ENCODE results near the gene PTPN13.
"Not testable (repeated sequence)": the region's sequence is repeated elsewhere in the genome, so short reads cannot be mapped to it uniquely, and the experiment has no call there.

Gene PTPN13

DNA sequence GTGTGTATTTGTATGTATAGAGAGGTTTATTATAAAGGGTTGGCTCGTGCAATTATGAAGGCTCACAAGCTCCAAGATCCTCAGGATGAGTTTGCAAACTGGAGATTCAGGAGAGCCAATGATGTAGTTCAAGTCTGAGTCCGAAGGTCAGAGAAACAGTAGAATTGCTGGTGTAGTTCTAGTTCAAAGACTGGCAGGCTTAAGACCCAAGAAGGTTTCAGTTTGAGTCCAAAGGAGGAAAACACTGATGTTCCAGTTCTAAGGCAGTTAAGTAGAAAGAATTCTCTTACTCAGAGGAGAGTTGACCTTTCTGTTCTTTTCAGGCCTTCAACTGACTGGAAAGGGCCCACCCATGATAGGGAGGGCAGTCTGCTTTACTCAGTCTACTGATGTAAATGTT, 89.1 kb downstream of the PTPN13 start:
- no peaks in the 10 kb centered on the region for H3K36me3 Mint-ChIP-seq
- no peaks in the 10 kb centered on the region for H3K27me3 Mint-ChIP-seq
- CTCF ChIA-PET: interaction anchor here (0.7 kb wide), 1 partner anchor 411 kb away, joined by 4 read pairs; no protein-coding TSS in a partner anchor
- no peak for DNase-seq
- no peaks in the 10 kb centered on the region for H3K4me1 Mint-ChIP-seq
- no peaks in the 10 kb centered on the region for H3K9me3 Mint-ChIP-seq
- H3K4me3 Mint-ChIP-seq: no peak overlapping the region
- no peak overlapping the region for H3K27ac Mint-ChIP-seq

- no peak for DNase-seq
- H3K36me3 Mint-ChIP-seq: no peaks in the 10 kb centered on the region
- H3K9me3 Mint-ChIP-seq: no peaks in the 10 kb centered on the region
- H3K27me3 Mint-ChIP-seq: no peaks in the 10 kb centered on the region
- no peaks in the 10 kb centered on the region for H3K4me1 Mint-ChIP-seq
- CTCF ChIA-PET: no interaction called here
- H3K4me3 Mint-ChIP-seq: no peak overlapping the region
- H3K27ac Mint-ChIP-seq: no peak overlapping the region
These were observed 89.9 kb downstream of the PTPN13 start for GRCh38 chr4:86683983-86684382.

DNA sequence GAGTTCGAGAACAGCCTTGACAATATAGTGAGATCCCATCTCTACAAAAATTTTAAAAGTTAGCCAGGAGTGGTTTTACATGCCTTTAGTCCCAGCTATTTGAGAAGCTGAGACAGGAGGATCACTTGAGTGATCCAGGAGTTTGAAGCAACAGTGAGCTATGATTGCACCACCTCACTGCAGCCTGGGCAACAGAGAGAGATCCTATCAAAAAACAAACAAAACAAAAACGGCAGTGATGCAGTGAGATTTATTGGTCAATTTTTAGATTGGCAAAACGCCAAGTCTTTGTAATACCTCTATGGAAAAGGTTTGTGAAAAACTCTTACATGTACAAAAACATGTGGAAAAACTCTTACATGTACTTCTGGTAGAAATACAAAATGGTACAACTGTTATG, 91.3 kb downstream of the PTPN13 start:
- no peaks in the 10 kb centered on the region for H3K36me3 Mint-ChIP-seq
- no peaks in the 10 kb centered on the region for H3K9me3 Mint-ChIP-seq
- H3K4me1 Mint-ChIP-seq: no peaks in the 10 kb centered on the region
- CTCF ChIA-PET: no interaction called here
- H3K4me3 Mint-ChIP-seq: no peak overlapping the region
- no peak for DNase-seq
- no peaks in the 10 kb centered on the region for H3K27me3 Mint-ChIP-seq
- H3K27ac Mint-ChIP-seq: no peak overlapping the region

DNA sequence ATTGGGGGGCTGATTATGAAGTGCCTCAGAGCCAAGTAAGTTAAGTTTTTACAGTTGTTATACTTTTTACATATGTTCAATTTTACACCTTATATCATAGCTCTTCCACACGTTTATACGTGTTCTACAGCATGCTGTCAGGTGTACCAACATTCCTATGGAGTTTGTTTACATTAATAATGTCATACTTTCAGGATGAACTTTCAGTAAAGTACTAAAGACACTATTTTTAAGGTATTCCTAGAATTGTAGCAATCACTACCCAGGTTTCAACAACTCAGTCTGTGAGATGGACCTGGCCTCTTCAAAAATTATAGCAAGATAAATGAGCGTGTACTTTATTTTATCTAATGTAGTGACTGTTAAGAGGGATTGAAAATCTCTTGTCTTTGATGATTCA, 92.6 kb downstream of the PTPN13 start:
- CTCF ChIA-PET: no interaction called here
- Mint-ChIP-seq H3K9me3 (no peaks in the 10 kb centered on the region), H3K4me1 (no peaks in the 10 kb centered on the region), H3K27me3 (no peaks in the 10 kb centered on the region), H3K4me3 (no peak overlapping the region), H3K27ac (no peak overlapping the region), H3K36me3 (no peaks in the 10 kb centered on the region)
- DNase-seq: no peak

- Mint-ChIP-seq H3K9me3 (no peaks in the 10 kb centered on the region), H3K36me3 (no peaks in the 10 kb centered on the region), H3K27ac (no peak overlapping the region), H3K27me3 (no peaks in the 10 kb centered on the region), H3K4me1 (no peaks in the 10 kb centered on the region), H3K4me3 (no peak overlapping the region)
- CTCF ChIA-PET: no interaction called here
- DNase-seq: no peak
These were observed 93.9 kb downstream of the PTPN13 start for GRCh38 chr4:86688026-86688425.

DNA sequence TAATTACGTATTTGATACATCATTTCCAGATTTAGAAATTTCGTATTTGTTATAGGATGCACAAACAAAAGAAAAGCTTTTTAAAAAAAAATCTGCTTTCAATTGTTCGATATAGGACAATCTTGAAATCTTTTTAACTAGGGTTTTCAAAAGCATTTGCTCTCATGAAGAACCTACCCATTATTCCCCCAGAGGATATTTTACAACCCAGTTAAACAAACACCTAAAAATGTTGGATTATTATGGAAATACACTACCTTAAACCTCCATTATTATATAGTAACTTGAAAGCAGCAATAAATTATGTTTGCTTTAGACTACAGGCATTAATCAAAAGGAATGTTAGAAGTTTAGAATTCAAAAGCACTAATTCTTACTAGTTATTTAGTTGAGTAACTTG, 110.5 kb downstream of the PTPN13 start:
- Mint-ChIP-seq H3K27ac (no peak overlapping the region), H3K4me1 (no peaks in the 10 kb centered on the region), H3K27me3 (no peaks in the 10 kb centered on the region), H3K36me3 (no peaks in the 10 kb centered on the region), H3K9me3 (no peaks in the 10 kb centered on the region), H3K4me3 (no peak overlapping the region)
- CTCF ChIA-PET: no interaction called here
- DNase-seq: no peak

- Mint-ChIP-seq H3K27ac (no peak overlapping the region), H3K36me3 (no peaks in the 10 kb centered on the region), H3K4me3 (no peak overlapping the region), H3K4me1 (no peaks in the 10 kb centered on the region), H3K27me3 (no peaks in the 10 kb centered on the region), H3K9me3 (no peaks in the 10 kb centered on the region)
- CTCF ChIA-PET: no interaction called here
- no peak for DNase-seq
These were observed 112.9 kb downstream of the PTPN13 start for GRCh38 chr4:86706923-86707597.

GRCh38 chr4:86717651-86718050, 123.5 kb downstream of the PTPN13 start:
- Mint-ChIP-seq H3K27ac (no peak overlapping the region), H3K4me3 (no peak overlapping the region), H3K4me1 (no peaks in the 10 kb centered on the region), H3K36me3 (no peaks in the 10 kb centered on the region), H3K27me3 (no peaks in the 10 kb centered on the region), H3K9me3 (no peaks in the 10 kb centered on the region)
- DNase-seq: no peak
- CTCF ChIA-PET: no interaction called here

DNA sequence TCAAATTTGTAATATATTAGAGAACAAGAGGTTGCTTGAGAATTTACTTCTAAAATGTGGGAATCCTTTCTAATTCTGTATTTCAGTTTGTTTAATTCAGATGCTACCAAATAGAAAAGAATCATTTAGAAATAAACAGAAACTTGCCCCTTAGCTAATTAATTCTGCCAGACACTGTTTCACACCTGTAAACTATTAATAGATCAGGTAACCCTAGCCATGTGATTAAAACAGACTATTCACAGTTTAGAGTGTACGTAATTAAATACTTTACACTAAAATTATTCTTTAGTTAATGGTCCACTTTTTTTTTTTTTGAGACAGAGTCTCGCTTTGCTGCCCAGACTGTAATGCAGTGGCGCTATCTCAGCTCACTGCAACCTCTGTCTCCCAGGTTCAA, 124.0 kb downstream of the PTPN13 start:
- no peak overlapping the region for H3K27ac Mint-ChIP-seq
- no peaks in the 10 kb centered on the region for H3K9me3 Mint-ChIP-seq
- H3K4me1 Mint-ChIP-seq: no peaks in the 10 kb centered on the region
- no peaks in the 10 kb centered on the region for H3K27me3 Mint-ChIP-seq
- H3K4me3 Mint-ChIP-seq: no peak overlapping the region
- CTCF ChIA-PET: no interaction called here
- no peaks in the 10 kb centered on the region for H3K36me3 Mint-ChIP-seq
- DNase-seq: no peak

DNA sequence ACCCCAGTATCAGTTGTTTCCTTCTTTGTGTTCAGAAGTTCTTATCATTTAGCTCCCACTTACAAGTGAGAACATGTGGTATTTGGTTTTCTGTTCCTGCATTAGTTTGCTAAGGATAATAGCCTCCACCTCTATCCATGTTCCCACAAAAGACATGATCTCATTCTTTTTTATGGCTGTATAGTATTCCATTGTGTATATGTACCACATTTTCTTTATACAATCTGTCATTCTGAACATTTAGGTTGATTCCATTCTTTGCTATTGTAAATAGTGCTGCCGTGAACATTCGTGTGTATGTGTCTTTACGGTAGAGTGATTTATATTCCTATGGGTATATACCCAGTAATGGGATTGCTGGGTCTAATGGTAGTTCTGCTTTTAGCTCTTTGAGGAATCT, 125.0 kb downstream of the PTPN13 start:
- H3K36me3 Mint-ChIP-seq, DNase-seq, H3K9me3 Mint-ChIP-seq, H3K4me1 Mint-ChIP-seq, H3K27ac Mint-ChIP-seq, H3K4me3 Mint-ChIP-seq, CTCF ChIA-PET, H3K27me3 Mint-ChIP-seq: not testable (repeated sequence)

DNA sequence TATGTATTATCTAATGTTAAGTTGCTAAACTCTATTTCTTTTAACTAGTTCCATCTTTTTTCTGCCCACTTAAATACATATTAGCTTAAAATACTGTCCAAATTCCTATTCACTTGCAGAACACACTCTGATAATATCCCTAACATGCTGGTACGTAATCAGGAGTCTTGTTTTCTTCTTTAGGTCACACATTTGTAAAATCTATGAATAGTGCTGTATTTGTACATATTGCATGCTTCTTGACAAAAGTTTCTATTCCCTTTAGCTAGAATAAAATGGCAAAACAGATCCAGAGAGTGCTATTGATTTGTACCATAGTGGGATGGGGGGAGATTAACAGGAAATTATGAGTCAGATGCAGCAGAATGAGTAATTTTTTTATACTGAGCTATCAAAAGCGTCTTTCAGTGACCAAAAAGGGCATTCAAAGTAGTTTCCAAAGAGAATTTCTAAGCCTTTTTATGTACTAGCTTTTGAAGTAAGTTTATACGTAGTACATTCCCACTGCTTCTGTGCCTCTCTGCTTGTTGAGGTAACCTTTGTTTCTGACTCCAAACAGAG, 126.5 kb downstream of the PTPN13 start:
- H3K4me1 Mint-ChIP-seq: no peaks in the 10 kb centered on the region
- no peaks in the 10 kb centered on the region for H3K27me3 Mint-ChIP-seq
- no peak for DNase-seq
- CTCF ChIA-PET: no interaction called here
- H3K36me3 Mint-ChIP-seq: no peaks in the 10 kb centered on the region
- no peaks in the 10 kb centered on the region for H3K9me3 Mint-ChIP-seq
- H3K27ac Mint-ChIP-seq: no peak overlapping the region
- H3K4me3 Mint-ChIP-seq: no peak overlapping the region

GRCh38 chr4:86721412-86721811, 127.3 kb downstream of the PTPN13 start:
- no peaks in the 10 kb centered on the region for H3K27me3 Mint-ChIP-seq
- CTCF ChIA-PET: no interaction called here
- no peak overlapping the region for H3K4me3 Mint-ChIP-seq
- no peaks in the 10 kb centered on the region for H3K36me3 Mint-ChIP-seq
- H3K27ac Mint-ChIP-seq: no peak overlapping the region
- H3K4me1 Mint-ChIP-seq: no peaks in the 10 kb centered on the region
- DNase-seq: no peak
- no peaks in the 10 kb centered on the region for H3K9me3 Mint-ChIP-seq

GRCh38 chr4:86730310-86730709, 136.2 kb downstream of the PTPN13 start:
- H3K36me3 Mint-ChIP-seq: no peaks in the 10 kb centered on the region
- CTCF ChIA-PET: no interaction called here

GRCh38 chr4:86737244-86737643, 143.1 kb downstream of the PTPN13 start:
- H3K27ac Mint-ChIP-seq: no peak overlapping the region
- CTCF ChIA-PET: interaction anchor here (0.6 to 0.9 kb wide), 2 partner anchors 8 to 639 kb away, joined by 3 to 4 read pairs; no protein-coding TSS in a partner anchor
- peaks cover 9% of the 10 kb centered on the region for H3K27me3 Mint-ChIP-seq
- DNase-seq: no peak
- peaks cover 4% of the 10 kb centered on the region for H3K9me3 Mint-ChIP-seq
- H3K4me3 Mint-ChIP-seq: no peak overlapping the region
- no peaks in the 10 kb centered on the region for H3K36me3 Mint-ChIP-seq
- H3K4me1 Mint-ChIP-seq: no peaks in the 10 kb centered on the region

More at GRCh38 chr4:86730310-86730709, 136.2 kb downstream of the PTPN13 start:
- H3K27me3 Mint-ChIP-seq: no peaks in the 10 kb centered on the region
- no peak for DNase-seq
- no peak overlapping the region for H3K27ac Mint-ChIP-seq
- no peak overlapping the region for H3K4me3 Mint-ChIP-seq
- no peaks in the 10 kb centered on the region for H3K9me3 Mint-ChIP-seq
- no peaks in the 10 kb centered on the region for H3K4me1 Mint-ChIP-seq

DNA sequence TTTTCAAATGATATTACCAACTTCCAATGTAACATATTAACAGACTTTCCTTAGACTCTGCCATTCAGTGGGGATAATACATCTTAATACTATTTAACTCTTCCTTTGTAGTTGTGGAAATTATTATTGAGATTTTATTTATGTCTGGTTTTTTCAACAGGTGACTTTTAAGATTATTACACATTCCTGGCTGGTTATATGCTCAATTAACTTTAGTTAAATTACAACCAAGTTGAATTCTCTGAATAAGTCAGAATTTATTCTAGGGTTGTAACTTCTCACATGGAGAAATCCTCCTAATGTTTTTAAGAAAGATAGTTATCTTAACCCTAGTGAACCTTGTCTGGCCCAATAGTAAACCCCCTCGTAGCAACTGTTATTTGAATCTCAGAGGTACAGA, 147.7 kb downstream of the PTPN13 start:
- Mint-ChIP-seq H3K36me3 (no peaks in the 10 kb centered on the region), H3K27me3 (peaks cover 9% of the 10 kb centered on the region), H3K27ac (no peak overlapping the region), H3K9me3 (peaks cover 4% of the 10 kb centered on the region), H3K4me1 (no peaks in the 10 kb centered on the region), H3K4me3 (no peak overlapping the region)
- DNase-seq: no peak
- CTCF ChIA-PET: no interaction called here

Data from activated naive CD4-positive, alpha-beta T cell treated with anti-CD3 and anti-CD28 coated beads, Interleukin-2, amount 10 ng/mL, durations not matched to agents 7 days and 5 days (primary cell).